HepG2 (cell line): ENCODE data around the gene MRNIP. TPM values are rescaled to one million over a fixed set of nuclear protein-coding genes. Genes with fewer than 3 reads are reported as not detected.

Experiments used
- BRCA1 ChIP-seq: sonication (generic); formaldehyde crosslinking; IDR thresholded peaks from 2 replicates; pipeline ENCODE4 v1.4.0; 2020; ENCODE audit warnings: missing genetic modification reagents
- GABPB1 ChIP-seq: IDR thresholded peaks from 2 replicates; pipeline ENCODE4 v1.6.1; 2016; ENCODE audit warnings: mild to moderate bottlenecking, missing genetic modification reagents, moderate library complexity, missing compliant biosample characterization
- HIVEP1 ChIP-seq: sonication (generic); formaldehyde crosslinking; IDR thresholded peaks from 2 replicates; pipeline ENCODE4 v1.4.0; 2020; ENCODE audit warnings: mild to moderate bottlenecking, missing genetic modification reagents
- KDM4B ChIP-seq: sonication (generic); formaldehyde crosslinking; IDR thresholded peaks from 2 replicates; pipeline ENCODE4 v1.4.0; 2020; ENCODE audit warnings: missing genetic modification reagents
- MTF1 ChIP-seq: sonication (generic); formaldehyde crosslinking; IDR thresholded peaks from 2 replicates; pipeline ENCODE4 v1.5.0; 2020; ENCODE audit warnings: missing genetic modification reagents
- RFX1 ChIP-seq: fragments of 450-650 bp; IDR thresholded peaks from 2 replicates; pipeline ENCODE4 v1.6.1; 2017
- SRSF9 ChIP-seq: fragments of 200-400 bp; formaldehyde crosslinking; IDR thresholded peaks from 2 replicates; pipeline ENCODE4 v1.6.1; 2018; ENCODE audit warnings: borderline replicate concordance, mild to moderate bottlenecking, low read depth, low read length; ENCODE audit not compliant: insufficient read depth, poor library complexity, severe bottlenecking
- TCF12 ChIP-seq, 2 experiments: fragments of 450-650 bp in 1 of 2; sonication (generic) in 1 of 2; formaldehyde crosslinking in 1 of 2; IDR thresholded peaks; 2 replicates each; pipeline versions ENCODE4 v1.6.1 to v1.8.0; 2017 to 2022; ENCODE audit warnings: antibody characterized with exemption in 1 of 2, mild to moderate bottlenecking in 1 of 2, missing genetic modification reagents in 1 of 2, moderate library complexity in 1 of 2
- YY1 ChIP-seq: IDR thresholded peaks from 2 replicates; pipeline ENCODE4 v1.6.1; 2011; ENCODE audit warnings: low read length, low read depth, moderate library complexity, mild to moderate bottlenecking; ENCODE audit not compliant: insufficient read depth, insufficient replicate concordance
- ZNF549 ChIP-seq: sonication (generic); formaldehyde crosslinking; IDR thresholded peaks from 2 replicates; pipeline ENCODE4 v1.5.0; 2020; ENCODE audit warnings: missing genetic modification reagents
- ZNF773 ChIP-seq: sonication (generic); formaldehyde crosslinking; IDR thresholded peaks from 2 replicates; pipeline ENCODE4 v1.4.0; 2020; ENCODE audit warnings: missing genetic modification reagents, borderline replicate concordance
- polyA plus RNA-seq, 8 experiments: library from polyadenylated mRNA; depleted of rRNA in 3 of 8; stranded (reverse) in 7 of 8; unstranded in 1 of 8; fragments of >200 nt; fragmentation: Illumina TruSeq in 4 of 8; extraction: Trizol in 4 of 8; gene quantifications; 2 replicates each; pipeline versions ENCODE4 v1.2.1 to v1.2.3, GENCODE V29; 2011 to 2016; ENCODE audit warnings: low read depth in 4 of 8, missing spikeins in 1 of 8, mixed read lengths in 1 of 8; ENCODE audit not compliant: insufficient read depth in 1 of 8
- total RNA-seq, 5 experiments: library from RNA; depleted of rRNA; stranded (reverse); fragments of >200 nt; fragmentation: Illumina TruSeq; extraction: Trizol; gene quantifications; 2 replicates each; pipeline ENCODE4 v1.2.3, GENCODE V29; 2016; ENCODE audit warnings: low read depth in 1 of 5
- TF ChIP-seq, protein P1 (sequence below), 2 experiments: sonication (generic) in 1 of 2; formaldehyde crosslinking in 1 of 2; IDR thresholded peaks; 2 replicates each; pipeline versions ENCODE4 v1.6.1 to v1.9.0; 2014 to 2022; ENCODE audit warnings: antibody characterized with exemption in 1 of 2, borderline replicate concordance in 1 of 2, inconsistent platforms in 1 of 2, low read depth in 1 of 2, missing genetic modification reagents in 1 of 2
- TF ChIP-seq, protein P2 (sequence below): sonication (generic); formaldehyde crosslinking; IDR thresholded peaks from 2 replicates; pipeline ENCODE4 v1.5.1; 2020; ENCODE audit warnings: missing genetic modification reagents, mild to moderate bottlenecking, borderline replicate concordance
- TF ChIP-seq, protein P3 (sequence below): sonication (generic); formaldehyde crosslinking; IDR thresholded peaks from 2 replicates; pipeline ENCODE4 v1.4.0; 2020; ENCODE audit warnings: missing genetic modification reagents
- TF ChIP-seq, protein P4 (sequence below): sonication (generic); formaldehyde crosslinking; IDR thresholded peaks from 2 replicates; pipeline ENCODE4 v1.8.0; 2022; ENCODE audit warnings: mild to moderate bottlenecking, missing genetic modification reagents; ENCODE audit not compliant: insufficient replicate concordance

MRNIP gene
- total and polyA plus RNA-seq, 2 of the 13 experiments (the other 11 are each of a cell fraction or from before 2014, with no cell fraction given) = 15.5 to 34.1 TPM

DNA sequence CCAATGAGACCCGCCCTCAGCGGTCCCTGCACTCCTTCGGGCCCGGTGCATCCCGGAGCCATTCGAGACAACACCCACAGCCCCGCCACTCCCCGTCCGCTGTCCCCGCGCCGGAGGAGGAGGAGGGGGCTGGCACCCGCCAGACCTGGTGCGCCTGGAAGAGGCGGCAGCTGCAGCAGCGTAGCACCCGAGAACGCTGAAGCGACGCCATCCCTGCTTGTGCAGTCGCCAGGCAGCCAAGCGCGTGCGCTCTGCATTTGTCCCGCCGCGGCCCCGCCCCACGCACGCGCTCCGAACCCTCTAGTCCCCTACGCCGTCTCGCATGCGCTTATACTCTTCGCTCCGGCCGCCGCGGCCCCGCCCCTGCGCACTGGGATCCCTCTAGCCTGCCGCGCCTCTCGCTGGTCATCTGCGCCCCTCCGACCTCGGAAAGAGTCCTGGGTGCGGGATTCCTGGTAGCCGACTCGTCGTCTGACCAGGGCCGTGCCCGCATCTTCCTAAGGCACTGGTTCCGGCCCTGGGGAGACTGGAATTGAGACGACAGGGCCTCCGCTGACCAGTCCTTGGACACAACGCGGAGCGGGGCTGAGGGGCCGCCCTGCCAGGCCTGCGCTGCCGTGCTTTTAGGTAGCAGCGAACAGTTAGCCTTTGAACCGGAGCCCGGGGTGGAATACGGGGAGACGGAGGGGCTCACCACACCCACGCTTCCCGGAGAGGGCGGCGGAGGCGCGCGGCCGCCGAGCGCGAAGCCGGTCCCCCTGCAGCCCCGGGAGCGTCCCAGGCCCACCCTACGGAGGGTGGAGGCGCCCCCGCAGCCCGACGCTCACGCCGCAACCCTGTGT, at the start of gene MRNIP (continued):
- TF ChIP-seq, protein P1, sequence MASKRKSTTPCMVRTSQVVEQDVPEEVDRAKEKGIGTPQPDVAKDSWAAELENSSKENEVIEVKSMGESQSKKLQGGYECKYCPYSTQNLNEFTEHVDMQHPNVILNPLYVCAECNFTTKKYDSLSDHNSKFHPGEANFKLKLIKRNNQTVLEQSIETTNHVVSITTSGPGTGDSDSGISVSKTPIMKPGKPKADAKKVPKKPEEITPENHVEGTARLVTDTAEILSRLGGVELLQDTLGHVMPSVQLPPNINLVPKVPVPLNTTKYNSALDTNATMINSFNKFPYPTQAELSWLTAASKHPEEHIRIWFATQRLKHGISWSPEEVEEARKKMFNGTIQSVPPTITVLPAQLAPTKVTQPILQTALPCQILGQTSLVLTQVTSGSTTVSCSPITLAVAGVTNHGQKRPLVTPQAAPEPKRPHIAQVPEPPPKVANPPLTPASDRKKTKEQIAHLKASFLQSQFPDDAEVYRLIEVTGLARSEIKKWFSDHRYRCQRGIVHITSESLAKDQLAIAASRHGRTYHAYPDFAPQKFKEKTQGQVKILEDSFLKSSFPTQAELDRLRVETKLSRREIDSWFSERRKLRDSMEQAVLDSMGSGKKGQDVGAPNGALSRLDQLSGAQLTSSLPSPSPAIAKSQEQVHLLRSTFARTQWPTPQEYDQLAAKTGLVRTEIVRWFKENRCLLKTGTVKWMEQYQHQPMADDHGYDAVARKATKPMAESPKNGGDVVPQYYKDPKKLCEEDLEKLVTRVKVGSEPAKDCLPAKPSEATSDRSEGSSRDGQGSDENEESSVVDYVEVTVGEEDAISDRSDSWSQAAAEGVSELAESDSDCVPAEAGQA (IDR thresholded peaks at IDR 0.05; ENCODE audit: low read depth) = peak; percentile 48; the same call in 1 of the 2 replicates
- TF ChIP-seq, protein P1 (CRISPR knock-in tag; IDR thresholded peaks at IDR 0.05; ENCODE audit: borderline replicate concordance) = no peak; the same call in 1 of the 2 replicates
- TF ChIP-seq HIVEP1 (CRISPR knock-in tag) (peak; percentile 97), GABPB1 (peak; percentile 95), ZNF773 (CRISPR knock-in tag) (no peak), RFX1 (peak; percentile 53; the same call in 1 of the 2 replicates), BRCA1 (CRISPR knock-in tag) (no peak), ZNF549 (CRISPR knock-in tag) (0 out of 2 replicates have a peak, but pooled peaks have one; percentile 61), MTF1 (CRISPR knock-in tag) (no peak), TCF12 (IDR thresholded peaks at IDR 0.05) (no peak), TCF12 (CRISPR knock-in tag; IDR thresholded peaks at IDR 0.05) (no peak), YY1 (peak; percentile 81), SRSF9 (no peak), KDM4B (CRISPR knock-in tag) (peak; percentile 17; the same call in 1 of the 2 replicates)
- TF ChIP-seq, protein P2, sequence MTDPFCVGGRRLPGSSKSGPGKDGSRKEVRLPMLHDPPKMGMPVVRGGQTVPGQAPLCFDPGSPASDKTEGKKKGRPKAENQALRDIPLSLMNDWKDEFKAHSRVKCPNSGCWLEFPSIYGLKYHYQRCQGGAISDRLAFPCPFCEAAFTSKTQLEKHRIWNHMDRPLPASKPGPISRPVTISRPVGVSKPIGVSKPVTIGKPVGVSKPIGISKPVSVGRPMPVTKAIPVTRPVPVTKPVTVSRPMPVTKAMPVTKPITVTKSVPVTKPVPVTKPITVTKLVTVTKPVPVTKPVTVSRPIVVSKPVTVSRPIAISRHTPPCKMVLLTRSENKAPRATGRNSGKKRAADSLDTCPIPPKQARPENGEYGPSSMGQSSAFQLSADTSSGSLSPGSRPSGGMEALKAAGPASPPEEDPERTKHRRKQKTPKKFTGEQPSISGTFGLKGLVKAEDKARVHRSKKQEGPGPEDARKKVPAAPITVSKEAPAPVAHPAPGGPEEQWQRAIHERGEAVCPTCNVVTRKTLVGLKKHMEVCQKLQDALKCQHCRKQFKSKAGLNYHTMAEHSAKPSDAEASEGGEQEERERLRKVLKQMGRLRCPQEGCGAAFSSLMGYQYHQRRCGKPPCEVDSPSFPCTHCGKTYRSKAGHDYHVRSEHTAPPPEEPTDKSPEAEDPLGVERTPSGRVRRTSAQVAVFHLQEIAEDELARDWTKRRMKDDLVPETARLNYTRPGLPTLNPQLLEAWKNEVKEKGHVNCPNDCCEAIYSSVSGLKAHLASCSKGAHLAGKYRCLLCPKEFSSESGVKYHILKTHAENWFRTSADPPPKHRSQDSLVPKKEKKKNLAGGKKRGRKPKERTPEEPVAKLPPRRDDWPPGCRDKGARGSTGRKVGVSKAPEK = 0 out of 2 replicates have a peak, but pooled peaks have one; percentile 41
- TF ChIP-seq, protein P3, sequence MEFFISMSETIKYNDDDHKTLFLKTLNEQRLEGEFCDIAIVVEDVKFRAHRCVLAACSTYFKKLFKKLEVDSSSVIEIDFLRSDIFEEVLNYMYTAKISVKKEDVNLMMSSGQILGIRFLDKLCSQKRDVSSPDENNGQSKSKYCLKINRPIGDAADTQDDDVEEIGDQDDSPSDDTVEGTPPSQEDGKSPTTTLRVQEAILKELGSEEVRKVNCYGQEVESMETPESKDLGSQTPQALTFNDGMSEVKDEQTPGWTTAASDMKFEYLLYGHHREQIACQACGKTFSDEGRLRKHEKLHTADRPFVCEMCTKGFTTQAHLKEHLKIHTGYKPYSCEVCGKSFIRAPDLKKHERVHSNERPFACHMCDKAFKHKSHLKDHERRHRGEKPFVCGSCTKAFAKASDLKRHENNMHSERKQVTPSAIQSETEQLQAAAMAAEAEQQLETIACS (CRISPR knock-in tag) = peak; percentile 72
- TF ChIP-seq, protein P4, sequence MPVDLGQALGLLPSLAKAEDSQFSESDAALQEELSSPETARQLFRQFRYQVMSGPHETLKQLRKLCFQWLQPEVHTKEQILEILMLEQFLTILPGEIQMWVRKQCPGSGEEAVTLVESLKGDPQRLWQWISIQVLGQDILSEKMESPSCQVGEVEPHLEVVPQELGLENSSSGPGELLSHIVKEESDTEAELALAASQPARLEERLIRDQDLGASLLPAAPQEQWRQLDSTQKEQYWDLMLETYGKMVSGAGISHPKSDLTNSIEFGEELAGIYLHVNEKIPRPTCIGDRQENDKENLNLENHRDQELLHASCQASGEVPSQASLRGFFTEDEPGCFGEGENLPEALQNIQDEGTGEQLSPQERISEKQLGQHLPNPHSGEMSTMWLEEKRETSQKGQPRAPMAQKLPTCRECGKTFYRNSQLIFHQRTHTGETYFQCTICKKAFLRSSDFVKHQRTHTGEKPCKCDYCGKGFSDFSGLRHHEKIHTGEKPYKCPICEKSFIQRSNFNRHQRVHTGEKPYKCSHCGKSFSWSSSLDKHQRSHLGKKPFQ (CRISPR knock-in tag) = peak; percentile 76
